HG03432 (cell line): ENCODE data around the gene MTRF1.
"Not testable (repeated sequence)": the region's sequence is repeated elsewhere in the genome, so short reads cannot be mapped to it uniquely, and the experiment has no call there.

Experiments
- ATAC-seq: cut with Tn5 transposase; IDR thresholded peaks from one replicate; pipeline ENCODE4 v1.9.1; 2021; ENCODE audit warnings: mild to moderate bottlenecking, moderate library complexity; ENCODE audit not compliant: unreplicated experiment

The MTRF1 gene

DNA sequence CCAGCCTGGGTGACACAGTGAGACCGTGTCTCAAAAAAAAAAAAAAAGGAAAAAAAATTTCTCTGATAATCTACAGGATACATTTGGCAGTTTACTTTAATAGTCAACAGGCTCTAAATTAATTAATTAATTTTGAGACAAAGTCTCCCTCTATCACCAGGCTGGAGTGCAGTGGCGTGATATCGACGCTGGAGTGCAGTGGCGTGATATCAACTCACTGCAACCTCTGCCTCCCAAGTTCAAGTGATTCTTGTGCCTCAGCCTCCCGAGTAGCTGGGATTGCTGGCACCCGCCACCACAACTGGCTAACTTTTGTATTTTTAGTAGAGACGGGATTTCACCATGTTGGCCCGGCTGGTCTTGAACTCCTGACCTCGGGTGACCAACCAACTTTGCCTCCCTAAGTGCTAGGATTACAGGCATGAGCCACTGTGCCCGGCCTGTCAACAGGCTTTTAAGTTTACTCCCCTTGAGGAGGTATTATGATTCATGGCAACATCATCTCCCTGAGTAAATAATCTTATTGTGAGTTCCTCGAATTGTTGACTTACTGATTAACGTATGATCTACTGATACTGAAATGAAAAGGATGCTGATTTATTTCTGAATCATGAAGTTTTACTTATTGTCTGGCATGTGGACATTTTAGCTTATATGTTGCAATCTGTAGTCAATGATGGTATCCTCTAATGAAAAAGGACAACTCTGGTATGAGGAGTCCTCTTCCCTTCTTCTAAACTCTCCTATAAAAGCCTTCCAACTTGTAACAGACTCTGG, 21.3 kb upstream of the MTRF1 start:
- ATAC-seq = no peak

DNA sequence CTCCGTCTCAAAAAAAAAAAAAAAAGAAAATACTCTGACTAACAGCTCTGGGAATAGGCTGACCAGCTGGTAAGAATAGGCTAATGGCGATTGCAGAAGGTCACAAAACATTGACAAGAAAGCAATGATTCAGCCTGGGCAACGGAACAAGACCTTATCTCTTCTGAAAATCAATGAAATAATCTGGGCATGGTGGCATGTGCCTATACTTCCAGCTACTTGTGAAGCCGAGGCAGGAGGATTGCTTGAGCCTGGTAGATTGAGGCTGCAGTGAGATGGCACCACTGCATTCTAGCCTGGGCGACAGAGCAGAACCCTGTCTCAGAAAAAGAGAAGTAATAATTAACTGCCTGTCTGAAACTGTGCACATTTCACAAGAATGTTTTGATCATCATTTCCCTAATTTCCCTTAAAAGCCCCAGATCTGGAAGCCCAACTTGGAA, 18.8 kb upstream of the MTRF1 start:
- ATAC-seq = no peak

DNA sequence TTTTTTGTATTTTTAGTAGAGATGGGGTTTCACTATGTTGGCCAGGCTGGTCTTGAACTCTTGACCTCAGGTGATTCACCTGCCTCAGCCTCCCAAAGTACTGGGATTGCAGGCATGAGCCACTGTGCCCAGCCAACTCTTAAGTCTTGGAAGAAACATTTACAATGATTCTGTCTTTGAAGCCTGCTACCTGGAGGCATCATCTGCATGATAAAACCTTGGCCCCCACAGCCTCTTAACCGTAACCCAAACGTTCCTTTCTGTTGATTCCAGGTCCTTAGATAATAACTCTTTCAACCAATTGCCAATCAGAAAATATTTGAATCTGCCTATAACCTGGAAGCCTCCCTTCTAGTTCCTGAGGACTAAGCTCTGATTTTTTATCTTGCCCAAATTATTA, 15.8 kb upstream of the MTRF1 start:
- ATAC-seq = not testable (repeated sequence)

DNA sequence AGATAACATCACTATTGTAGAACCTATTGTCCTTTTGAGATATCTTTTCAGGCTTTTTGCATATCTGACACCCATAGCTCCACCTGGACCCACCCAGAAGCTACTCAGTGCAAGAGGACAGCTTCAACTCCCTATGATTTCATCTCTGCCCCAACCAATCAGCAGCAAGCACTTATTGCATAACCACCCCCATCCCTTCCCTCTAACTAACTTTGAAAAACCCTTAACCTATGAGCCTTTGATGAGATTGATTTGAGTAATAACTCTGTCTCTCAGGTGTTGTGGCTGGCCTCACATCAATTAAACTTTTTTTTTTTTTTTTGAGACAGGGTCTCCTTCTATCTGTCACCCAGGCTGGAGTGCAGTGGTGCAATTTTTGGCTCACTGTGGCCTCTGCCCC, 13.4 kb upstream of the MTRF1 start:
- ATAC-seq = no peak

DNA sequence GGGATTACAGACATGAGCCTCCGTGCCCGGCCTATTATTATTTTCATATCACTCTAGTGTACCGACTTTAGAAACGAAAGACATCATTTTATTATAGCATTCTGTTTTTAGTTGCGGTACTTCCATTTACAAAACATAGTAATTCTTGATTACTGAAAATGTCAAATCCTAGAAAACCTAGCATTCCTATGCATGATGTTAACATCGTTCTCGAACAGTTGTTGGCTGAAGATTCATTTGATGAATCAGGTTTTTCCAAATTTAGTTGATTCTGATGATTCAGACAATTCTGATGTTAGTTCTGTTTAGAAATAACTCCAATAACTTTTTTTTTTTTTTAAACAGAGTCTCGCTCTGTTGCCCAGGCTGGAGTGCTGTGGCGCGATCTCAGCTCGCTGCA, 11.5 kb upstream of the MTRF1 start:
- no peak for ATAC-seq

DNA sequence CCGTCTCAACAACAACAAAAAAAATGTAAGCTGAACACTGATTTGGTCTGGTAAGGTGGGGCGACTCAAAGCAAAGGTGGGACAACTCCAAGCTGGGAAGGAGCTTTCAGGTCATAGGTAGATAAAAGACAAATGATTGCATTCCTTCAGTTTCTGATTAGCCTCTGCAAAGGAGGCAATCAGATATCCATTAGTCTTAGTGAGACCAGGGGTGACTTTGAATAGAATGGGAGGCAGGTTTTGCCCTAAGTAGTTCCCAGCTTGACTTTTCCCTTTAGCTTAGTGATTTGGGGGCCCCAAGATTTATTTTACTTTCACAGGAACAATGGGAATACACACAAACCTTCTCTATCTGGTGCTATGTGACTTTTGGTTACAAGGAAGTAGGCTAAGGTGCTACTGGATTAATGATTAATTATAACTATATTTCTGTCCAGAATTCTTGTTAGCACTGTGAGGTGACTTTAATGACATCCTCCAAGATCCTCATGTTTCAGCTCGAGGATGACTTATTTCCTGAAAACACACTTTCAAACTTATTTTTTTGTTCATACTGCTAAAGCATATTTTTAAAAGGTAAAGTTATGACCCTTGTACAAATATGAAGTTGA, 10.6 kb upstream of the MTRF1 start:
- ATAC-seq = no peak

DNA sequence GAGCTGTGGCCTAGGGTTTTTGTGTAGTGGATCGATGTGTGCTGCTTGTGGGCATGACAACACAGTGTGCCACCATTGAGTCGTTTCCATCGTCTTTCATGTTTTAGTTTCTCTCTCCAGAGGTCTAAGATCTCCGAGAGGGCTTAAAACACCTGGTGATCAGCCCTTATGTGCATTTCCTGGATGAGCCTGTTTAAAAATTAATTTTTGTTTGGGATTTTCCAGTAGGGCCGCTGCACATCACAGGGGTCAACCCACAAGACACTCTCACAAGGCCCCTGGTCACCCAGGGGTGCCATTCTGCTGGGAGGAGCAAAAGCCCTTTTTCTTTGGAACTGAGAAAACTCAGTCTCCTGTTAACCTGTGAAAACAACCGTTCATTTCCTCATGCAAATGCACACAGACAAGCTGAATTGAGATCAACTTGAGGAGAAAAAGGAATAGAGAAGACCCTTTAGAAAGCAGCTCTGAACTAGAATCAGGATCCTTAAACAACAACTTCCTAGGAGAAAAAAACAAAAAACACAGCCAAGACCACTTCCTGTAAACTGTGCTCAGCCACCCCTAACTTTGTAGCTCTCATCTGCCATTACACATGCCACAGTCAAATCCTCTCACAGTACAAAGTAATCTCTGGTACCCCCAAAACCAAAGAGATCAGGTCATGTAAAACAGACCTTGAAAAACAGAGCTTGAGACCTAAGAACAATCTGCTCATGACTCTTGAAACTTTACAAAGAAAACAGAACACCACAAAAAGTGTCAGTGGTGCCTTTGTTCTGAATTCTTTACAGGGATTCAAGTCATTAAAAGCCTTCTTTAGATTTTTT, 8.3 kb upstream of the MTRF1 start:
- ATAC-seq = no peak

DNA sequence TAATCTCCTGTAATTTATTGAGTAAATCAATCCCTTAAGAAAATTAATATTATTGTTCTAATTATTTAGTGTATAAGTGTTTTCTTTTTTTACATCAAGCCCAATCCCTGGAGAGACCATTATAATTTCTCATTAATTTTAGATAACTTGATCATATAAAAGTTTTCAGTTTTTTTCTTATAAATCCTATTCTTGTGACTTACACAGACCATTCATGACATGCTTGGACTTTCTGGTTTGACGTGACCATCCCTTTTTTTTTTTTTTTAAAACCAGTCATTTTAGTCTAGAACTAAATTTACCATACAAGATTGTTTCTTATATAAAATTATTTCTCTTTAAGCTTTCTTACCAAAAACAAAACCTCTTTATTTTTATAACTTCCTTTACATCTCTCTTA, 5.4 kb upstream of the MTRF1 start:
- ATAC-seq = no peak

DNA sequence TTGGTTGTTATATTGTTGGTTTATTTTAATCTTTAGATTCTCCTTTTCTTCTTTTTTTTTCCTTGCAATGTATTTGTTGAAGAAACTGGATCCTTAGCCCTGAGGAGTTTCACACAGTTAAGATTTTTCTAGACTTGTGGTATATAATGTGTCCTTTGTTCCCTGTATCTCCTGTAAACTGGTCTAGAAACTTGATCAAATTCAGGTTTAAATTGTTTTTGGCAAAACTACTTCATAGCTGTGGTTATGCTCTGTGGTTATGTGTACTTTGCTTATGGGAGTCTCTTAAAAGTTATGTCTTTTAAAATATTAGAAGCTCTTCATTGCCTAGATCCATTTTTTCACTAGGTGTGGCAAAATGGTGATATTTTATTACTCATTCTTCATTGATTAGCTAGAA, 3.7 kb upstream of the MTRF1 start:
- no peak for ATAC-seq

DNA sequence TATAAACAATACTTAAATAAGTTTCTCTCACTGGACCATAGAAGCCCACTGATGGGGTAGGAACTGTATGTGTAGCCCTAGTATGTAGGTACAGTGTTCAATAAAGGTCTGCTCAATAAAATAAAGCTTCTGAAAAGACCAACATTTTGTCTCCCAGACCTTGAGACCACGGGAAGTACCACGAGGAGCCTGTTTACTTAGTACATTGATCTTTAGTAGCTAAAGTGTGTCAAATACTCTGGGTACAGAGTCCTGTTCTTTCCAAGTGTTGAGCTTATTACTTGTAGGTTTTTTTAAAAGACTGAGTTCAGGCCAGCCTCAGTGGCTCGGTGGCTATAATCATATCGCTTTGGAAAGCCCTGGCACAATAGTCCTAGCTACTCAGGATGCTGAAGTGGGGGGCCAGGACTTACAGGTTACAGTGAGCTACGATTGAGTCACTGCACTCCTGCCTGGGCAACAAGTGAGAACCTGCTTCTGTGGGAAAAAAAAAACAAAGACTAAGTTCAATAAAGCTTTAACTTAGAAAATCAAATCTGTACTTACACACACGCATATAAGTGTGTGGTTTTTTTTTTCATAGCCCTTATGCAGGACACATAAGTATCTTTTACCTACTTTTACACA, 3.4 kb downstream of the MTRF1 start:
- ATAC-seq = no peak

DNA sequence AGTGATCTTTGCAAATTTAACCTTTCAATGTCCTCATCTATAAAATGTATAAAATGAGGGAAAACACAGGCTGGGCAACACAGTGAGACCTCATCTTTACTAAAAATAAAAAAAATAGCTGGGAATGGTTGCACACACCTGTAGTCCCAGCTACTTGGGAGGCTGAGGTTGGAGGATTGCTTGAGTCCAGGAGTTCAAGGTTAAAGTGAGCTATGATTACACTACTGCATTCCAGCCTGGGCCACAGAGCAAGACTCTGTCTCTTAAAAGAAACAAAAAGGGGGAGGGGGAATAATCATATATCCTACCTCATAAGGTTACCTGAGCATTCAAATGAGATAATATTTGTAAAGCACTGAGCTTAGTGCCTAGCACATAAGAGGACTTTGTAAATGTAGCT, 5.8 kb downstream of the MTRF1 start:
- ATAC-seq = no peak

DNA sequence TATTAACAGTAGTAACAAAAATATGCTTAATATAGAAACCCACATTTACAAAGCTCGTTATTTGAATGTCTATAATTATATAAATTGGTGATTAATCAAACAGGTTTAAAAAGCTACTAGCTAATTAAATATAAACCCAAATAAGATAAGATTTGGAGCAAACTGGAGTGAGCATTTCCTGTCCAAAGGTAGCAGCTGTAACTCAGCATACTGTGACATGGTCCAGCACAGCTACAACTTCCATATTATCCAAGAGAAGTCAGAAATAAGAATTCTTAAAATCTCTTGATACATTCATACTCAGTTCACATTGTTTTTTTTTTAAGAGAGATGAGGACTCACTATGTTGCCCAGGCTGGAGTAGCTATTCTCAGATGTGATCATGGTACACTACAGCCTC, 8.5 kb downstream of the MTRF1 start:
- ATAC-seq = no peak

DNA sequence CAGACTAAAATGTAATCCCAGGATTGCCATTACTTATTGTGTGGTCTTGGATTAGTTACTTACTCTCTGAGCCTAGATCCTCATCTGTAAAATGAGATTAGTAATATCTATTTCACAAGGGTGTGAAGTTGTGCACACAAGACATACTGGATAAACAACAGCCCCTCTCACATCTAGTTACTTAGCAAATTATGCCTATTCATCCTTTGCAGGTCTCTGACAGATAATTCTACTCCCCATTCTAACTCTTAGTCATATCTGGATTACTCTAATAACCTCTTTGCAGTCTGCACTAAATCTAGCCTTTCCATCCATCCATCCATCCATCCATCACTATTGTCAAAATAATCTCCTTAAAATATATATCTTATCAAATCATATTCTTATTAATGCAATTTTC, 12.4 kb downstream of the MTRF1 start:
- ATAC-seq = no peak

DNA sequence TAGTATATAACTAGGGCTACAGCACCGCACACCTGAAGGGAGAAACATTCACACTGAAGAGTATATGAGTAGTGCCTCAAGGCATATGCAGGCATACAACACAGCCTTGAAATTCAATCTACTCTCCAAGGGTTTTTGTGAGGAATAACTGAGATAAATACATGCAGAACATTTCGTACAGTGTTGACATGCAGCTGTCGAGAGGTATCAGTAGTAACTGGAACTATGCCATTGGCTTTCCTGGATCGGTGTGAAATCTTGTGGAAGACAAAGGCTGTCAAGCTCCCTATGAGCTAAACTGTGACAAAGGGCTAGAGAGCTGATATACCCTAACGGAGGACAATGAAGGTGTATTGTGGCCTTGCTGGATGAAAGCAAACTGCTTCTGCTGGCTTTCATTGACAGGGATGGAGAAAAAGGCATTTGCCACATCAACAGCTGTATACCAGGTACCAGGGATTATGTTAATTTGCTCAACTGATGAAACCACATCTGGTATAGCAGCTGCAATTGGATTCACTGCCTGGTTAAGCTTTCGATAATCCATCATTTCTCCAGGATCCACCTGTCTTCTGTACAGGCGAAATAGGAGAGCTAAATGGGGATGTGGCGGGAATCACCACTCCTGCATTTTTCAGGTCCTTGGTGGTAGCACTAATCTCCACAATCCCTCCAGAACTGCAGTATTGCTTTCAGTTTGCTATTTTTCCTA, 16.3 kb downstream of the MTRF1 start:
- ATAC-seq = no peak

DNA sequence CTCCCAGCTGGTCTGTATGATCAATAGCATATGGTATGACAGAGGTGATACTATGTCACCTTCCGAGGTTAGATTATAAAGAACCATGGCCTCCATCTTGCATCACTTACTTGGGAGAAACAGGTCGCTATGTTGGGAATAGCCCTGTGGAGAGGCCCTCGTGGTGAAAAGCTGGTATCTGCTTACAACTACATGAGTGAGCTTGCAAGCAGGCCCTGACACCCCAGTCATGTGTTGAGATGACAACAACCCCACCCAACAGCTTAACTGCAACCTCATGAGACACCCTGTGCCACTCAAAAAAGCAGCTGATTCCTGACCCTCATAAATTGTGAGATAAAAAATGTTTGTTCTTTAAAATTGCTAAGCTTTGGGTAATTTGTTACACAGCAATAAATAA, 18.8 kb downstream of the MTRF1 start:
- no peak for ATAC-seq

DNA sequence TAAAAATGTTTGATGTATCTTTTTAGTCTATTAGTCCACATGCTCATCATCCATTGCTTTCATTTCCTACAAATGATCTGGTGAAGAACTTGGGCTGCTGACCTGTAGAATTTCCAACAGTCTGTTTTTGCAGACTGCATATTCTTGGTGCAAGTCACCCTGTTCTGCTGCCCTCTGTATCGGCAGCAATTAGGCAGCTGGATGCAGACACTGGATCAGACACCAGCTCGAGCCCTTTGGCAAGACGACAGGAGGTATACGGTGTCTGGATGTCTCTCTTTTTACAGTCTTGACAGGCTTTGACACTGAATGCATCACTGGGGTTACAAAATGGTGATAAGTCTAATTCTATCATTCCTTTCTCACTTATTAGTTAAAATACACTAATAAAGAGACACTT, 21.8 kb downstream of the MTRF1 start:
- no peak for ATAC-seq

DNA sequence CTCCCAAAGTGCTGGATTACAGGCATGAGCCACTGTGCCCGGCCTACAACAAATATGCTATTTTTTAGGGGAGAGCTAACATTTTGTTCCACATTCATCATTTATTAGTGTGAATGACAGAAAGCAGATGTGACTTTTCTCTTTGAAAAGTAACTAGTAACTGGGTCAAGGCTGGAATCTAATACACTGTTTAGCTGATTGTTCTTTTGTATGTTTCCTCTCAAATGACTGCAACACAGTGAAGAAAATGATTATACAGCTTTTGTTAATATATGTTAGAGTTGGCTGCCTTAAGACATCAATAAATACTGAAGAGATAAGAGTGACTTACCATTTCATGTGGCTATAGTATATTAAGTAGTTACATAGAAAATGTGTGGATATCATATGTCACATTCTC, 27.0 kb downstream of the MTRF1 start:
- no peak for ATAC-seq

DNA sequence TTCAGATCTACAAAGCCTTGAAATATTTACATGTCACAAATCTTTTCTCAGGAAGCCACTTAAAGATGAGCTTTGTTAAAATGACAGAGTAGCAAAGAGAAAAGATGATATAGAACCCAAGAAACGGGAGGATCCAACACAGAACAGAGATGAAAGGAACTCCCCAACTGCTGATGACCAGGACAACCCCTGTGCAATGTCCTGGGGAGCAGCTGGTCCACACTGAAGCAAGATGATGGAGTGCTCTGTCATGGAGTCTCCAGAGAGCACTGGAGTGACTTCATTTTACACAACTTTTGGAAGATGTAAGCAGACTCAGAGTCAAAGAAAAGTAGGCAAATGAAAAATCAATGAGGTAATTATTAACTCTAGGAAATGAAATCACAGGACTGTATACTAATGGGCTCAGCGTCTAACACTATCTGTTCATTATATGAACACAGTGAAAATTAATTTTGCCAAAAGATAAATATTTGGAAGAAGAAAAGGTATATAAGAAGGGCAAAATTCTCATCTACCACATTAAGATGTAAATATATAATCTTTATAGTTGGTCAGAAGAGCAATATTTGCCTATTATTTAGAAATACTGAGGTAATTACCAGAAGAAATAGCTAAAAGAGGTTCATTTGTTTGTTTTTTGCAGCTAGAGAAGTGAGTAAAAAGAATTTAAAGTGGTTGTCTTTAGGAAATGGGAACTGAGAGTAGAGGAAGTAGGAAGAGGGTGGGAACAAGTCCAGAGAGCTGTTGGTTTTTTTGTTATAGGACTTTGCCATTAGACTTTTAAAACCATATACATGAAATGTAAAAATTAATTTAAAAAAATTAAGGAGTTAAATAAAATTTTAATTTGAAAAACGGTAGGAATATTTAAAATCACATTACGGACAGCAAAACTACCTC, 30.5 kb downstream of the MTRF1 start:
- no peak for ATAC-seq

DNA sequence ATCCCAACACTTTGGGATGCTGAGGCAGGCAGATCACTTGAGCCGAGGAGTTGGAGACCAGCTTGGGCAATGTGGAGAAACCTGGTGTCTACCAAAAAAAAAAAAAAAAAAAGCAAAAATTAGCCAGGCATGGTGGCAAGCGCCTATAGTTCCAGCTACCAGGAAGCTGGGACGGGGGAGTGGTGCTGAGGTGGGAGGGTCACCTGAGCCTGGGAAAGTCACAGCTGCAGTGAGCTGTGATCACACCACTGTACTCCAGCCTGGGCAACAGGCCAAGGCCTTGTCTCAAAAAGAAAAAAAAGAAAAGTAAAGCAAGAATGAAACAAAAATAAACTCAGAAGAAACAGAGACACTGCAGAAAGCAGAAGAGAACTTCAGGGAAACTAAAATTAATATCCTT, 31.6 kb downstream of the MTRF1 start:
- ATAC-seq = no peak
